CD4-positive, CD25-positive, alpha-beta regulatory T cell (primary cell): ENCODE measurements around the gene CFHR3. TPM values are rescaled to one million over a fixed set of nuclear protein-coding genes. Genes with fewer than 3 reads are reported as not detected.
"Not testable (repeated sequence)": the region's sequence is repeated elsewhere in the genome, so short reads cannot be mapped to it uniquely, and the experiment has no call there.

Experiments
- ATAC-seq, 2 donors: fragments of 150-1000 bp; cut with Tn5 transposase; one replicate each; pipeline ENCODE4 v1.10.0; 2021; ENCODE audit warnings: low read depth in 2 of 2, moderate number of reproducible peaks in 2 of 2, moderate library complexity in 1 of 2
- DNase-seq, 3 donors: peaks; one replicate each; pipeline versions ENCODE4 v3.0.0 to v3.0.0-alpha.2; 2012 to 2022; ENCODE audit warnings: mixed read lengths in 1 of 3
- H3K27ac ChIP-seq: one replicate; pipeline ENCODE4 v1.7.0; 2013; ENCODE audit warnings: mild to moderate bottlenecking, low read length; ENCODE audit not compliant: insufficient read depth, poor library complexity, severe bottlenecking
- H3K27me3 ChIP-seq: one replicate; pipeline ENCODE4 v1.7.0; 2013; ENCODE audit warnings: low read length; ENCODE audit not compliant: control insufficient read depth, insufficient read depth
- H3K36me3 ChIP-seq: one replicate; pipeline ENCODE4 v1.7.0; 2013; ENCODE audit warnings: mild to moderate bottlenecking, low read length, moderate library complexity; ENCODE audit not compliant: control insufficient read depth, insufficient read depth
- H3K4me1 ChIP-seq: 2 replicates; pipeline ENCODE4 v1.7.0; 2013; ENCODE audit warnings: mild to moderate bottlenecking, low read length; ENCODE audit not compliant: insufficient read depth, control insufficient read depth, poor library complexity, severe bottlenecking
- H3K4me3 ChIP-seq: one replicate; pipeline ENCODE4 v1.7.0; 2013; ENCODE audit warnings: low read depth, mild to moderate bottlenecking, low read length, moderate library complexity
- H3K9me3 ChIP-seq, 2 experiments: 1 replicate in 1 of 2; 2 replicates in 1 of 2; pipeline ENCODE4 v1.7.0; 2013; ENCODE audit warnings: low read length in 2 of 2, mild to moderate bottlenecking in 1 of 2, moderate library complexity in 1 of 2; ENCODE audit not compliant: control insufficient read depth in 2 of 2
- H3K27ac Mint-ChIP-seq, 3 donors: one replicate each; pipeline ENCODE4 v1.8.0; 2020 to 2022; ENCODE audit warnings: mild to moderate bottlenecking in 3 of 3, mixed read lengths in 3 of 3, moderate library complexity in 2 of 3
- H3K27me3 Mint-ChIP-seq: one replicate; pipeline ENCODE4 v1.8.0; 2022; ENCODE audit warnings: mild to moderate bottlenecking, mixed read lengths
- H3K36me3 Mint-ChIP-seq: one replicate; pipeline ENCODE4 v1.8.0; 2020; ENCODE audit warnings: mixed read lengths
- H3K4me1 Mint-ChIP-seq, 4 donors: one replicate each; pipeline ENCODE4 v1.8.0; 2020 to 2022; ENCODE audit warnings: mixed read lengths in 4 of 4, mild to moderate bottlenecking in 1 of 4
- H3K4me3 Mint-ChIP-seq, 4 donors: one replicate each; pipeline ENCODE4 v1.8.0; 2020 to 2022; ENCODE audit warnings: mild to moderate bottlenecking in 4 of 4, mixed read lengths in 4 of 4, moderate library complexity in 3 of 4
- H3K9me3 Mint-ChIP-seq, 7 donors: one replicate each; pipeline ENCODE4 v1.8.0; 2020 to 2022; ENCODE audit warnings: mixed read lengths in 7 of 7, mild to moderate bottlenecking in 3 of 7, moderate library complexity in 2 of 7
- polyA plus RNA-seq, 4 donors: library from polyadenylated mRNA; unstranded; fragments of 300-500 nt; fragmentation: Illumina TruSeq; gene quantifications; one replicate each; pipeline ENCODE4 v1.2.3, GENCODE V29; 2021
- total RNA-seq: library from RNA; stranded (reverse); gene quantifications from one replicate; pipeline ENCODE4 v1.2.3, GENCODE V29; 2022

CFHR3 gene
- total RNA-seq (not detected), polyA plus RNA-seq (not detected)

DNA sequence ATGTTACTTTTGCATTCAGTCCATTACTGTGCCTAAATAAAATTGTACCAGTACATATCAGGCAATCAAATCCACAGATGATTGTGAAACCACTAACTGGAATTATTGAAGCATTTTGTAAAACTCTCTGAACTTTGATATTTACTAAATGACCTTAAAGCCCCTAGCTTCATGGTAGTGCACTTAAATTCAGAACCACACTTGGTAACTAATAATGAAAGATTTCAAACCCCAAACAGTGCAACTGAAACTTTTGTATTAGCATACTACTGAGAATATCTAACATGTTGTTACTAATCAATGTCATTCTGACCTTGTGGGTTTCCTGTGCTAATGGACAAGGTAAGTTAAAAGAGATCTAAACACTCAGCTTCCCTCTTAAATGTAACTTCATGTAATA, at the start of gene CFHR3:
CFHR3 (plus strand) TSS at position 238 of the 400 bp plus-strand sequence; CDS start at position 285, 47 bp downstream.
- Mint-ChIP-seq H3K36me3 (no peaks in the 10 kb centered on the region), H3K27me3 (no peaks in the 10 kb centered on the region), H3K27ac (peak within 1 kb of the TSS in 1 of 3 donors; percentile 52), H3K4me3 (no peak within 1 kb of the TSS), H3K9me3 (peaks cover 0 to 6% (median 0%) of the 10 kb centered on the region in 7 donors), H3K4me1 (no peaks in the 10 kb centered on the region)
- no peak within 1 kb of the TSS for H3K27ac ChIP-seq
- ATAC-seq: no peak
- H3K4me3 ChIP-seq: no peak within 1 kb of the TSS
- H3K36me3 ChIP-seq: no peaks in the 10 kb centered on the region
- no peaks in the 10 kb centered on the region for H3K27me3 ChIP-seq
- no peaks in the 10 kb centered on the region for H3K4me1 ChIP-seq
- H3K9me3 ChIP-seq: no peaks in the 10 kb centered on the region
- no peak for DNase-seq

DNA sequence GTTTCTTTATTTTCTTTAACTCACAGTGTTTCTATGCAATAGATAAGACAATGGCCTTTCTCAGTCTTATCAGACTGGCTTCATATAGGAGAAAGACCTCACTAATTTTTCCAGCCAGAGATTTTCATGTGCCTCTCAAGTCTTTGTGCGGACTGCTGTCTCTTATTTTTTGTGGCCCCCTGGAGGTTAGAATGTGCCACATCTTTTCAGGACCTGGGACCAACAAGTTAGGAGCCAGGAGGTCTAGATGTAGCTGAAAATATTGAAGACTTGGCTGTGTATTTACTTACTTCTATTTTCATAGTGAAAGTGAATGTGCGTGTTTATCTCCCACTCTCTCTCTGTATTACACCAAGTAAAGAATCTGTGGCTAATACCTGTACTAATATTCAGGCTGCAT, 42.1 kb upstream of the CFHR3 start:
- H3K4me3 ChIP-seq: no peak overlapping the region
- Mint-ChIP-seq H3K36me3 (no peaks in the 10 kb centered on the region), H3K27me3 (no peaks in the 10 kb centered on the region), H3K9me3 (peaks cover 0 to 8% (median 3%) of the 10 kb centered on the region in 7 donors), H3K27ac (no peak overlapping the region), H3K4me3 (no peak overlapping the region), H3K4me1 (no peaks in the 10 kb centered on the region)
- ATAC-seq (no peak), DNase-seq (no peak)
- no peaks in the 10 kb centered on the region for H3K36me3 ChIP-seq
- H3K9me3 ChIP-seq: no peaks in the 10 kb centered on the region
- no peaks in the 10 kb centered on the region for H3K4me1 ChIP-seq
- H3K27ac ChIP-seq: no peak overlapping the region
- no peaks in the 10 kb centered on the region for H3K27me3 ChIP-seq

DNA sequence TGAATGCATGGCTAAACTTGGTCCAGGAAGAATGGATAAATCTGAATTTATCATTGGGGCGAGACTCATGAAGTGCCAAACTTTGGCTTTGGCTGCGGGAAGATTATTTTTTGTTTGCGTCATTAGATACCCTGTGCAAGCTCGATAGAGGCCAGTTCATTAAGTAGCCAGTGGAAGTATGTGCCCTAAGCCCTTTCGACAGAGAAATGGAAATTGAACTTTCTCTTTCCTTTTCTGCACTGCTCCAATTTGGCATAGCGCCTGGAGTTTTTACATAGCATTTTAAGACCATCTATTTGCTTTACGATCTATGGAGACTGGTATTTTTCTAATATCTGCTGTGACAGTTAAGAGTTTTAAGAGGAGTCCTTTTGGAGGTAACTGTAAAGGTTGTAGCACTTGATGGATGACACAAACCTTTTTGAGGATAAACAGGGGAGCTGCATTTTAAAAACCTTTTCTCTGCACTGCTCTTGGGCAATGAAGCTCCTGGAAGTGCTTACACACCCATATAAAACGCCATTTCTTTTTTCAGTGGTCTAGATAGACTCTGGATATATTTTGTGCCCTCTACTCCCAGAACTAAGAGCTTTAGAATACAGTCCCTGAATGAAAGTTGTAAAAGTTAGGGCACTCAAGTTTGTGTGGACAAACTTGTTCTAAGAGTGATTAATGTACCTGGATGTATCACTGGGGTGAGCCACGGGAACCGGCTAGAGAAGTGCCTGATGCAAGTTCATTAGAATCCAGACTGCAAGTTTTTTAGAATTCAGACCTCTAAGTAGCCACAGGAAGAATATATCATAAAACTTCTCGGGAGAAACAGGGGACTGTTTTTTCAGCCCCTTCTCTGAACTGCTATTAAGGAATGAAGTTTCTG, 41.3 kb upstream of the CFHR3 start:
- DNase-seq (no peak), ATAC-seq (no peak)
- H3K4me3 Mint-ChIP-seq: no peak overlapping the region
- no peaks in the 10 kb centered on the region for H3K9me3 ChIP-seq
- peaks cover 0 to 8% (median 5%) of the 10 kb centered on the region in 7 donors for H3K9me3 Mint-ChIP-seq
- no peaks in the 10 kb centered on the region for H3K36me3 Mint-ChIP-seq
- H3K36me3 ChIP-seq: no peaks in the 10 kb centered on the region
- no peak overlapping the region for H3K27ac Mint-ChIP-seq
- no peaks in the 10 kb centered on the region for H3K27me3 ChIP-seq
- no peaks in the 10 kb centered on the region for H3K4me1 ChIP-seq
- no peak overlapping the region for H3K4me3 ChIP-seq
- no peak overlapping the region for H3K27ac ChIP-seq
- no peaks in the 10 kb centered on the region for H3K27me3 Mint-ChIP-seq
- no peaks in the 10 kb centered on the region for H3K4me1 Mint-ChIP-seq

DNA sequence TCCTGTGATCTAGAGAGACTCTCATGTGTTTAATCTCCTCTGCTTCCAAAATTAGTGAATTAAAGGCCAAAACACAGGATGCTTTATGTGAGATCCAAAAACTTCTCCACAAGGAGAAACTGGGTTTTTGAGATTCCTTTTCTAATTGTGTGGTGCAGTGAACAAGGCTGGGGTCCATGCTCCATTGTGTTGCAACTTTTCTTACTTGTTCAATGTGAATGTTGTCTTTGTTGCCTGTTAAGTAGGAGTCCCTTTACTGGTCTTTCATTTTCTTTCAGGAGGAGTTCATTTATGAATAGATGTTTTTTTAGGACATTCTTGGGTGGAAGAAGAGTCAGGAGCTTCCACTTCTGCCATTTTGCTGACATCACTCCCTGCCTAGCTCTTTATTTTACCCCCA, 40.6 kb upstream of the CFHR3 start:
- Histone ChIP-seq H3K4me1 (no peaks in the 10 kb centered on the region), H3K27me3 (no peaks in the 10 kb centered on the region), H3K27ac (no peak overlapping the region), H3K9me3 (peaks cover 0 to 6% of the 10 kb centered on the region in 2 experiments), H3K36me3 (no peaks in the 10 kb centered on the region), H3K4me3 (no peak overlapping the region)
- DNase-seq: no peak
- Mint-ChIP-seq H3K27me3 (no peaks in the 10 kb centered on the region), H3K4me3 (no peak overlapping the region), H3K4me1 (no peaks in the 10 kb centered on the region), H3K36me3 (no peaks in the 10 kb centered on the region), H3K9me3 (peaks cover 0 to 8% (median 6%) of the 10 kb centered on the region in 7 donors), H3K27ac (no peak overlapping the region)
- no peak for ATAC-seq

DNA sequence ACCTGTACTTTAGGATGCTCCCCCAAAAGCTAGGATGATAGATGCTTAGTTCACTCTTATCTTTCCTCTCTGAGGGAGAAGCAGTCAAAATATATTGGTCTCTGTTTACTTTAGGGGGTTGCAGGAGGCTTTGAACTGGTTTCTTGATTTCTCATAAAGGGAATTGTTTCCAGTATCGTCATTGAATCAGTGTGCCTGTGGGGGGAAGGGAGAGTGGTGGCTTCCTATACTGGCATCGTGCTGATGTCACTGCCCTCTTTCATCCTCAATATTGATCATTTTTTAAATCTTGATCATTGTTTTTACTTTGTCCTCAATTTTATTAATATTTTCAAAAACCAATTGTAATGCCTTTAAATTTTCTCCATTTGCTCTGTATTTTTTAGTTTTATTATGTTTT, 40.2 kb upstream of the CFHR3 start:
- Mint-ChIP-seq H3K27ac (no peak overlapping the region), H3K4me3 (no peak overlapping the region), H3K36me3 (no peaks in the 10 kb centered on the region), H3K4me1 (no peaks in the 10 kb centered on the region), H3K27me3 (no peaks in the 10 kb centered on the region), H3K9me3 (peaks cover 2 to 11% (median 8%) of the 10 kb centered on the region in 7 donors)
- H3K27ac ChIP-seq: no peak overlapping the region
- no peaks in the 10 kb centered on the region for H3K36me3 ChIP-seq
- H3K4me3 ChIP-seq: no peak overlapping the region
- DNase-seq: no peak
- H3K4me1 ChIP-seq: no peaks in the 10 kb centered on the region
- ATAC-seq: no peak
- H3K9me3 ChIP-seq: peaks cover 2 to 7% of the 10 kb centered on the region in 2 experiments
- no peaks in the 10 kb centered on the region for H3K27me3 ChIP-seq

DNA sequence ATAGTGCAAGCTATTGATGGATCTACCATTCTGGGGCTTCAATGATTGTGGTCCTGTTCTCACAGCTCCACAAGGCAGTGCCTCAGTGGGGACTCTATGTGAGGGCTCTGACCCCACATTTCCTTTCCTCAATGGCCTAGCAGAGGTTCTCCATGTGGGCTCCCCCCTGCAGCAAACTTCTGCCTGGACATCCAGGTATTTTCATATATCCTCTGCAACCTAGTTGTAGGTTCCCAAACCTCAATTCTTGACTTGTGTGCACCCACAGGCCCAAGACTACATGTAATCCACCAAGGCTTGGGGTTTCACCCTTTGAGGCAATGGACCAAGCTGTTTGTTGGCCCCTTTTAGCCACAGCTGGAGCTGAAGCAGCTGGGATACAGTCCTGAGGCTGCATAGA, 35.9 kb upstream of the CFHR3 start:
- Histone ChIP-seq H3K9me3 (peaks cover 2 to 7% of the 10 kb centered on the region in 2 experiments), H3K4me3 (no peak overlapping the region), H3K36me3 (no peaks in the 10 kb centered on the region), H3K27ac (no peak overlapping the region), H3K4me1 (no peaks in the 10 kb centered on the region), H3K27me3 (no peaks in the 10 kb centered on the region)
- H3K27ac Mint-ChIP-seq: no peak overlapping the region
- ATAC-seq: no peak
- H3K27me3 Mint-ChIP-seq: no peaks in the 10 kb centered on the region
- peak overlapping the region in 1 of 4 donors; percentile 86 for H3K4me3 Mint-ChIP-seq
- no peaks in the 10 kb centered on the region for H3K4me1 Mint-ChIP-seq
- H3K9me3 Mint-ChIP-seq: peaks cover 0 to 13% (median 4%) of the 10 kb centered on the region in 7 donors
- DNase-seq: no peak
- no peaks in the 10 kb centered on the region for H3K36me3 Mint-ChIP-seq

DNA sequence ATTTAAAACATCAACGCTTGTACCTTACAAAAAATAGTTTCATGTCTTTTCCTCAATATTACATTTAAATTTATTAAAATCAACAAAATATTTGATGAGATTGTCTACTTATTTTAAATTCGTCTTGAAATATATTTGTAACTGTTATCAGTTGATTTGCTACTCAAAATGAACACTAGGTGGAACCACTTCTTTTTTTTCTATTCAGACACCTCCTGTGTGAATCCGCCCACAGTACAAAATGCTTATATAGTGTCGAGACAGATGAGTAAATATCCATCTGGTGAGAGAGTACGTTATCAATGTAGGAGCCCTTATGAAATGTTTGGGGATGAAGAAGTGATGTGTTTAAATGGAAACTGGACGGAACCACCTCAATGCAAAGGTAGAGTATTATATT, 31.4 kb upstream of the CFHR3 start:
- not testable (repeated sequence) for H3K27ac ChIP-seq, H3K4me3 Mint-ChIP-seq, ATAC-seq, H3K36me3 Mint-ChIP-seq, H3K9me3 ChIP-seq, H3K4me1 Mint-ChIP-seq, H3K27me3 Mint-ChIP-seq, H3K36me3 ChIP-seq, H3K27ac Mint-ChIP-seq, H3K27me3 ChIP-seq, H3K4me3 ChIP-seq, H3K4me1 ChIP-seq, DNase-seq
- H3K9me3 Mint-ChIP-seq: peaks cover 0 to 13% (median 4%) of the 10 kb centered on the region in 7 donors
